ENCODE measurements around the gene HAUS6. TPM values are rescaled to one million over a fixed set of nuclear protein-coding genes. Genes with fewer than 3 reads are reported as not detected.

Gene HAUS6
- total RNA-seq, 4 donors from 2014 or later: 1.5 to 26.0 (median 14.4) TPM

DNA sequence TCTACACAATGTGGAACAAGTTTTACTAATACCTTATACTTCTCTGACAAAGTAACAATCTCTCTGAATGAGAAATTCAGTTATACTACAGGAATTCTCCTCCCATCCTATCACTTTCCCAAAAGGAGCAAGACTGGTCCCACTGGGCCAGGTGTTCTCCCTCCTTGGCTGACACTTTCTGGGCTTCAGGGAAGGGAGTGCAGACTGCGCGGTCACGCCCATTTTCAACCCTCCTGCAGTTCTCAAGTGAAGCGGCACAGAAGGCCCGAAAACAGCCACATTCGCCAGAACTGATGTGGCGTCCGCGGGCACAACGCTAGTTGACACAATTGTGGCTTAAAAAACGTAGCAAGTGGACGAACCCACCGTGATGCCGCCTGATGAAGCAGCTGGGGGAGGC is 70.3 kb downstream of the HAUS6 start:
- Histone ChIP-seq H3K27me3 (no peaks in the 10 kb centered on the region), H3K27ac (no peak overlapping the region), H3K36me3 (no peaks in the 10 kb centered on the region), H3K4me1 (peaks cover 0 to 7% of the 10 kb centered on the region in 2 donors), H3K9me3 (no peaks in the 10 kb centered on the region), H3K4me3 (no peak overlapping the region)
- DNase-seq: peak; percentile 60 to 63
- intact Hi-C loops (cut with DNase I; ENCODE audit: low total_unique reads): no loop called here
- TF ChIP-seq POLR2A (IDR thresholded peaks at IDR 0.05): no peak
- TF ChIP-seq CTCF (IDR thresholded peaks at IDR 0.05): no peak

DNA sequence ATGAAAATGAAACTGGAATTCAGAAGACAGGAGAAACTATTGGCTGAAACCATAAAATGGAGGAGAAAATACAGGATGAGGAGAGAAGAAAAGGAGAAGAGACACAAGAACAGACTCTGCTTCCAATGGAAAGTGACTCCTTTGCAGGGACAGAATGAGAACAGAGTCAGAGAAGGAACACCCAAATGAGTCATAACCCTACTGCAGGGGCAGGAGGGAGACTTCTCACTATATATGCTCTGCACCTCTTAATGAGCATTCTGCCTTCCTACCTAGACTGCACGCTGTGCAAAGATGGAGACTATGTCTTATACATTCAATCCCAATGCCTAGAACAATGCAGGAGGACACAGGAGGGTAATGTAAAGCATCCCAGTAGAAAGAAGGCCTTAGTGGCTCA is 71.8 kb downstream of the HAUS6 start:
- H3K36me3 ChIP-seq: no peaks in the 10 kb centered on the region
- H3K4me3 ChIP-seq: no peak overlapping the region
- intact Hi-C loops (cut with DNase I; ENCODE audit: low total_unique reads): no loop called here
- TF ChIP-seq CTCF (IDR thresholded peaks at IDR 0.05) (no peak), POLR2A (IDR thresholded peaks at IDR 0.05) (no peak)
- H3K27ac ChIP-seq: no peak overlapping the region
- H3K27me3 ChIP-seq: no peaks in the 10 kb centered on the region
- H3K4me1 ChIP-seq: peaks cover 0 to 7% of the 10 kb centered on the region in 2 donors
- no peak for DNase-seq
- no peaks in the 10 kb centered on the region for H3K9me3 ChIP-seq

- H3K4me1 ChIP-seq: peaks cover 0 to 7% of the 10 kb centered on the region in 2 donors
- no peaks in the 10 kb centered on the region for H3K36me3 ChIP-seq
- H3K9me3 ChIP-seq: no peaks in the 10 kb centered on the region
- H3K27me3 ChIP-seq: no peaks in the 10 kb centered on the region
- TF ChIP-seq POLR2A (IDR thresholded peaks at IDR 0.05) (no peak), CTCF (IDR thresholded peaks at IDR 0.05) (peak; percentile 75 to 80 (median 79))
- intact Hi-C loops (cut with DNase I; ENCODE audit: low total_unique reads): no loop called here
- peak; percentile 31 to 47 for DNase-seq
- H3K4me3 ChIP-seq: no peak overlapping the region
- H3K27ac ChIP-seq: no peak overlapping the region
These were observed 73.8 kb downstream of the HAUS6 start for GRCh38 chr9:19028835-19029451.

- no peak overlapping the region for H3K4me3 ChIP-seq
- intact Hi-C loops (cut with DNase I; ENCODE audit: low total_unique reads): no loop called here
- no peaks in the 10 kb centered on the region for H3K36me3 ChIP-seq
- peaks cover 0 to 7% of the 10 kb centered on the region in 2 donors for H3K4me1 ChIP-seq
- H3K9me3 ChIP-seq: no peaks in the 10 kb centered on the region
- DNase-seq: no peak
- no peaks in the 10 kb centered on the region for H3K27me3 ChIP-seq
- no peak overlapping the region for H3K27ac ChIP-seq
- TF ChIP-seq POLR2A (IDR thresholded peaks at IDR 0.05) (no peak), CTCF (IDR thresholded peaks at IDR 0.05) (no peak)
These were observed 74.9 kb downstream of the HAUS6 start for GRCh38 chr9:19027825-19028224.

GRCh38 chr9:19026375-19026774 is 76.3 kb downstream of the HAUS6 start:
- Histone ChIP-seq H3K9me3 (no peaks in the 10 kb centered on the region), H3K4me1 (peaks cover 0 to 7% of the 10 kb centered on the region in 2 donors), H3K36me3 (no peaks in the 10 kb centered on the region), H3K4me3 (no peak overlapping the region), H3K27ac (no peak overlapping the region), H3K27me3 (no peaks in the 10 kb centered on the region)
- DNase-seq: no peak
- TF ChIP-seq POLR2A (IDR thresholded peaks at IDR 0.05): no peak
- no peak for TF ChIP-seq CTCF (IDR thresholded peaks at IDR 0.05)
- intact Hi-C loops (cut with DNase I; ENCODE audit: low total_unique reads): no loop called here

All from uterus (tissue), 4 donors.